T-helper 1 cell treated with Interleukin-12 subunit alpha and Interleukin-12 subunit beta and Interleukin-4 antibody, amounts not matched to agents 30 ng/mL and 1 ng/mL, for 36 hours (primary cell): Measurements from ENCODE around the gene PMEPA1. TPM values are rescaled to one million over a fixed set of nuclear protein-coding genes. Genes with fewer than 3 reads are reported as not detected.

Experiments used
- intact Hi-C: fragments of 100-400 bp; cut with micrococcal nuclease; formaldehyde crosslinking; loops from one replicate; pipeline ENCODE4 v1.15.1; 2024
- total RNA-seq: library from RNA; stranded (reverse); gene quantifications from 2 replicates; pipeline ENCODE4 v1.2.3, GENCODE V29; 2022

Gene PMEPA1
- total RNA-seq, 1 donor from 2014 or later, result 0.47 TPM

DNA sequence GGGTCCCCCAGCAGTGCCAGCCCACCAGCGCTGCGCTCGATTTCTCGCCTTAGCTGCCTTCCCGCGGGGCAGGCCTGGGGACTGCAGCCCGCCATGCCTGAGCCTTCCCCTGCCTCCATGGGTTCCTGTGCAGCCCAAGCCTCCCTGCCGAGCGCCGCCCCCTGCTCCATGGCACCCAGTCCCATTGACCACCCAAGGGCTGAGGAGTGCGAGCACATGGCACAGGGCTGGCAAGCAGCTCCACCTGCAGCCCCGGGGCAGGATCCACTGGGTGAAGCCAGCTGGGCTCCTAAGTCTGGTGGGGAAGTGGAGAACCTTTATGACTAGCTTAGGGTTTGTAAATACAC, 80.9 kb downstream of the PMEPA1 start:
- intact Hi-C loops, result loop anchor here (1.0 to 2.0 kb wide), 2 partner anchors 10 to 26 kb away; no protein-coding TSS in a partner anchor

DNA sequence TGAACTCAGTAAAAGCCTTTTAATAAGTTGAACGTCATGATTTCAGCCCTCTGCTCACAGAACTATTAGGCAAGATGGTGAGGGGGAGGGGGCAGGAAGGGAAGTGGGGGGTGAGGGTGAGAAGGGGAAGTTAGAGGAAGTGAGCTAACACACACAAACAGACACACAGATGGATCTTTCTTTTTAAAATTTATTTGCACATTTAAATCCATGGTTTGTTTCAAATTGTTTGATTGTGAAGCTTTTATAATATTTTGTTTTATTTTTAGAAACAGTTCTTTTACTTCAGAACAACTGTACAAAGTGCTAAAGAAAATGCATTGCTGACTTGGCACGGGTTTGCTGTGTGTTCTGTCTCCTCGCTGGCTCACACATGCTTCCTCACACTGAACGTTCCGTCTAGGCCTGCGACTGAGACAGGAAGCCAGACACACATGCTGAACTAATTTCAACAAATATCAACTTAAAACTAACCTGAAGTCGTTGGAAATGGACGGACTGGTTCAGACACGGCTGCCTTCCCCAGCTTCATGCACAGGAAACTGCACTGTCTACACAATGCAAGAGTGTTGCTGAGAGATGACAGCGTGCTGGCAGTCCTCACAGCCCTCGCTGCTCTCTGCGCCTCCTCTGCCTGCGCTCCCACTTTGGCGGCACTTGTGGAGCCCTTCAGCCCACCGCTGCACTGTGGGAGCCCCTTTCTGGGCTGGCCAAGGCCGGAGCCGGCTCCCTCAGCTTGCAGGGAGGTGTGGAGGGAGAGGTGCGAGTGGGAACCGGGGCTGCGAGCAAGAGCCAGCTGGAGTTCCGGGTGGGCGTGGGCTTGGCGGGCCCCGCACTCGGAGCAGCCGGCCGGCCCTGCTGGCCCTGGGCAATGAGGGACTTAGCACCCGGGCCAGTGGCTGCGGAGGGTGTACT, 81.5 kb downstream of the PMEPA1 start:
- intact Hi-C loops, result loop anchor here (1.0 to 2.0 kb wide), 2 partner anchors 9 to 26 kb away; no protein-coding TSS in a partner anchor

DNA sequence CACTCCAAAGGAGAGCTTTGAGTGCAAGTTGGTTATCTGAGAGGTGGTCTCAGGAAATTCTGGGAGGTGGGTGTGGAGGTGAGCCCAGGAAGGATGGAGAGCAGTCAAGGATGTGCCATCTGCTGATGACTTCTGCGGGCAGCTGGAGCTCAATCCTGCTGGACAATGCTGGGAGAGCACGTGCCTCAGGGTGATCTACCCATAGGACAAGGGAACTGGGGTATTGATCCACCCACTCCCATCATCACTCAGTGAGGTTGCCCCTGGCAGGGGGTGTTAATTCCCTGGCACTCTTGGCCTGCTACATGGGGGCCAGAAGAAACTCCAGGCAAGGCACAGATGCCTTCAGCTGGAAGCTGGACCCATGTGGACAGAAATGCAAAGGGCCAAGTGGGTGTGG, 82.5 kb downstream of the PMEPA1 start:
- intact Hi-C loops, result no loop called here

DNA sequence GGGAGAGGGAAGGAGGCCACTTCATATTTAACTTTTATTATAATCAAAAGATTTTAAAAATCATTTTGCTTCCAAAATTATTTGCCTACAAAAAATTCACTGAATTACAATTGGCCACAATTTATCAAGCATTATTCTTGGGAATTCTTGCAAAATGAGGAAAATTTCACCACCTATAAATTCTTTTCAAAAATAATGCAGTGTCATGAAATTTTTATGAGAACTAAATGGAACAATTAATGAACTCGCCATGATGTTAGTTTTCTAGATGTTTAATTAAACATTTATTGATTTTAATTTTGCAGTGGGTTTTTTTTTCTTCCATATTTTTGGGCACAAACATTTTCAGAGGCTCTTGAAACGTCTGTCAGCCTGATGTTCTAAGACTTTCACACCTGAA, 83.8 kb downstream of the PMEPA1 start:
- intact Hi-C loops, result no loop called here

DNA sequence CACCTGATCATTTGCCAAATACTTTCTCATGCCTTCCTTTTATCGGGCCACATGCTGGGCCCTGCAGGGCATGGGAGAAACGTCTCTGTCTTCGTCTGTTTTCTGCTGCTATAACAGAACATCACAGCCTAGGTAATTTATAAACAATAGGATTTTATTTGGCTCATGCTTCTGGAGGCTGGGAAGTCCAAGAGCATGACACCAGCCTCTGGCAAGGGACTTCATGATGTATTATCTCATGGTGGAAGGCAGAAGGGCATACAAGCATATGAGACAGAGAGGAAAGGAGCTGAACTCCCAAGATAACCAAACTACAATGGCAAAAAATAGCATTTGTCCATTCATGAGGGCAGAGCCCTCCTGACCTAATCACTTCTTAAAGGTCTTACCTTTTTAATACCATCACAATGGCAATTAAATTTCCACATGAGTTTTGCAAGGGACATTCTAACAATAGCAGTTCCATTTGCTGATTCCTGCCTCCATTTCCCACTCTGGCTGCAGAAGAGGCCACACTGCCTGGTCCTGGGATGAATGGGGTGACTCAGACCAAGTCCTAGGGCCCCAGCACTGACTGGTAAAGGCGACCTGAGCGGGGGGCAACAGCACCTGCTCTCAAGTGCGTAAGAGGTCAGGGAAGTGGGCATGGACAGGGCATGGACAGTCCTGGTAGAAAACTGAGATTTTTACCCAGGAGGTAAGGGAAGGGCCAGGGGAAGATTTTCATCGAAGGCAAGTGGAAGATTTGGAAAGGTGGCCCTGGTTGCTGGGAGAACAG, 84.4 kb downstream of the PMEPA1 start:
- intact Hi-C loops, result no loop called here

DNA sequence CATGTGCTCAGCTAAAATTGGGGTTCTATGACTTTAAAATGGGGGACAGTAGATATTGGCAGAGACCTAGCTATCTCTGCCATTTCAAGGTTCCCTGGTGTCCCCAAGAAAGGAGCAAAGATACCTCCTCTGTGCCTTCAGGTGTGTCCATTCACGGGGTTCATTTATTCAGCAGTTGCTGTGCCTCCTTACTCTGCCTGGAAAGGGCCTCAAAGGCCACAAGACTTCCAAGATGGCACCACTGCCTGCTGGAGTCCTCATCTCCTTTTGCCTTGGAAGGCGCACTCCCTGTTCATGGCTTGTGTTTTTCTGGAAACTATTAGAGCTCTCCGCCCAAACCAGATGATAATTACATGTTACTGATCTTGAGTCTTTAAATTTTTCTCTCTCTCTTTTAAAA, 85.7 kb downstream of the PMEPA1 start:
- intact Hi-C loops, result no loop called here

DNA sequence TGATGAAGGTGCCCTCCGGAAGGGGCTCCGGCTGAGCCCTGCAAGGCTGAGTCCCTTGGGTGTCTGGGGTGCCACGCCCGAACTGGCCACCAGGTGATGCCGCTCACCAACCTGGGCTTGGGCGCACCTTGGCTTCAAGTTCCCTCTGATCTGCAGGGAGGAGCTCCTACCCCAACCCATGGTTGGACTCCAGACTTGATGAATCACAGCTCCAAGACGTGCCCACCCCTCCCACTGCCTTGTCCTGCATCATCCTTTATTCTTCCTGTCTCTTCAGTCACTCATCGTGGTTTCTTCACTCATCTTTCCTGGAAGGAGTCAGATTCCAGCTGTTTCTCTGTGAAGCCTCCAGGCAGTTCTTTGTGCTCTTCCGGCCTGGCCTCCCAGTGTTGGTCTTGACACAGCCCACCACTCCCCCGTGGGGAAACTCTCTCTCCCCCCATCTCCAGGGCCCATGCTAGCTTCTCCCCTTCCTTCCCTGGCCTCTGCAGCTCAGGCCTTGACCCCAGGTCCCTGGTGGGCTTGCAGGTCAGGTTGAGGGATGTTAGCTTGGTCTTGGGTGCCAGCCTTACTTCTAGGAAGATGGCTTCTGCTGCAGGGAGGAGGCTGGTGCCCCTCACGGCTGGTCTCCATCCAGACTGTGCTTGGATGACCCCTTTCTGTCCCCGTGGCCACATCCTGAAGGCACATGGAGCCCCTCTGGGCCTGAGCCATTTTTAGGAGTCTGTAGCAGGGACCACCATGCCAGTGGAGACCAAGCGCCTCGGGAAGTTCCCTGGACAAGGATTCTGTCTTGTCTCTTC, 87.0 kb downstream of the PMEPA1 start:
- intact Hi-C loops, result loop anchor here (1.0 kb wide), 3 partner anchors 32 to 557 kb away; no protein-coding TSS in a partner anchor

DNA sequence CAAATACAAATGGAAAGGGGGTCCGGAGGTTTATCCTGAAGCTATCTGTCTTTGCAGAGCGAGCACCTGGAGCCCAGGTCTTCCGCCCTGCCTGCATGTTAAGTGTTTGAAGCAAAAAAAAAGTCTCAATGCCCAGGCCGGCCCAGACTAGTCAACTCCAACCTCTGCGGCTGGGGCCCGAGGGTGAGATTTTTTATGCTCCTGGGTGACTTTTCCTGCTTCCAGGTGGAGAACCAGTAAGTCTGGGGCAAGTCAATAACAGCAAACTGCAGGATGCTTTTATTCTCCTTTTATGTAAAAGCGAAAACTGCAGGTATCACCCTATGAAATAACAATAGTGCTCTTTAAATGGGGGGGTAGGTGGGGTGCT, 87.6 kb downstream of the PMEPA1 start:
- intact Hi-C loops, result loop anchor here (1.0 kb wide), 3 partner anchors 32 to 557 kb away; no protein-coding TSS in a partner anchor

DNA sequence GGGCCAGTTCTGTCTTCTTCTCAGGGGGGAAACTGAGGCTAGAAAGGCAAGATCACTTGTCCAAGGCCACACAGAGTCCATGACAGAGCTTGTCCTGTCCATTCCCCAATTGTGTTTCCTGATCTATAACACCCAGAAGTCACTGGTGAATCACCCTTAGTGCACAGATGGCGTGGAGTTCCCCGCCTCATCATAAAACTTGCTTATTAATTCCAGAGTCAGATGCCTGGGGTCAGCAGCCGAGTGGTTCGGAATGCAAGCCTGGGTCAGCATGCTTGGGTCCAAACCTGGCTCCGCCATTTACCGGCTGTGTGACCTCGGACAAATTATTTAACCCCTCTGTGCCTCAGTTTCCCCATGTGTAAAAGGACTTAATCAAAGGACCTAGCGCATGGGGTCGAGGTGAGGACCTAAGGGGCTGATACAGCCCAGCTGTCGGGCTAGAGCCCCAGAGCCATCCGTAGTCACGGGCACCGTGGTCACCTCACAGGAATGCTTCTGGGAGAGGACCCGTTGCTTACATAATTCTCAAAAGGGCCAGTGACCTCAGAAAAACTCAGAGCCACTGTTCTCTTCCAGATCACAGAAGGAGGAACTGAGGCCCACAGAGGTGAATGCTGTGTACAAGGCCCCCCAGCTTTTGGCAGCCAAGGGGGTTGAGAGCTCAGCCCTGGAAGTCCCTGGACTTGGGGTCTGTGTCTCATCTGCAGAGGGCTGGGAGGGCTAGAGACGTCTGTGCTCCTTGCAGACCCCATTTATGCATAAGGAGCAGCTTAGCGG, 88.2 kb downstream of the PMEPA1 start:
- intact Hi-C loops, result loop anchor here (1.0 to 2.0 kb wide), 5 partner anchors 33 to 558 kb away; partner anchors contain the start of gene PMEPA1

DNA sequence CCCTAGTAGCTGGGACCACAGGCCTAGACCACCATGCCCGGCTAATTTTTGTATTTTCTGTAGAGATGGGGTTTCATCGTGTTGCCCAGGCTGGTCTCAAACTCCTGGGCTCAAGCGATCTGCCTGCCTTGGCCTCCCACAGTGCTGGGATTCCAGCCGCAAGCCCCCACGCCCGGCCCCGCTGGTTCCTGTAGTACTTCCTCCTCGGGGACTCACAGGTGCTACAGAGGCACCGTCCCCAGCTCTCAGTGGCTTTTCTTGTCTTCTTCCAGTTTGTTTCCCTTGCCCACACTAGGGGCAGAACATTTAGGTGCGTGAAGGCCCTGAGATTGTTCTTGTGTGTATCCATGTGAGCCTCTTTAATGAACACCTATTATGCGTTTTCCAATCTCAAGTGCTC, 88.8 kb downstream of the PMEPA1 start:
- intact Hi-C loops, result loop anchor here (2.0 kb wide), 2 partner anchors 90 to 222 kb away; partner anchors contain the start of gene PMEPA1

DNA sequence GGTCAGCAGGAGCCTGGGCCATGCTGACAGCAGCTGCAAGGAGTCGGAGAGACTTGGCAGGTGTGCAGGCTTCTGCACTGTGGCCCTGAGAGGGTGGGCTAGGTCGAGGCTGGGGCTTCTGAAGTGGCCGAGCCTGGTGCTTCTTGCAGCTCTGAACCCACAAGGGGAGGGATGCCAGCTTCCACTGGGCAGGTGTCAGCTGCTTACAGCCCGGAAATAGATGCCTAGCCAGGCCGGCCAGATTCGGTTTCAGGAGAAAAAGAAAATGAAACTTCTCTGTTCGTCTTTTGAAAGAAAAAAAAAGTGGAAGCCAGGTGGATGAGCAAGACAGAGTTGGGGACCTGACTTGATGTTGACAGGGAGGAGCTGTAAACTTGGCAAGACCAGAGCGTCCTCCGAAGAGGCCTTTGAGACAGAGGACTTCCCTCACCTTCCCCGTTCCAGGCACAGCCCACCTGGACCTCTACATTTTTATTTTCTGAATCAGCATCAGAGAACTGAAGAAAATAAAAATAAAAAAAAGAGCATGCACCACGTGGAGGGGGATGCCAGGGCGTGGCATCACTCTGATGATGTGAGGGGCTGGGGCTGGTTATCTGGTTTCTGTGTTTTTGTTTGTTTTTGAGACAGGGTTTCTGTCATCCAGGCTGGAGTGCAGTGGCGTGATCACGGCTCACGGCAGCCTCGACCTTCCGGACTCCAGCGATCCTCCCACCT, 89.4 kb downstream of the PMEPA1 start, which contains the start of gene ZBP1:
TSS of gene ZBP1 (minus strand) at position 153 of the 717 bp plus-strand sequence. CDS start at position 22, 131 bp downstream.
- intact Hi-C loops, result loop anchor here (2.0 kb wide), 2 partner anchors 90 to 222 kb away; partner anchors contain the start of gene PMEPA1

DNA sequence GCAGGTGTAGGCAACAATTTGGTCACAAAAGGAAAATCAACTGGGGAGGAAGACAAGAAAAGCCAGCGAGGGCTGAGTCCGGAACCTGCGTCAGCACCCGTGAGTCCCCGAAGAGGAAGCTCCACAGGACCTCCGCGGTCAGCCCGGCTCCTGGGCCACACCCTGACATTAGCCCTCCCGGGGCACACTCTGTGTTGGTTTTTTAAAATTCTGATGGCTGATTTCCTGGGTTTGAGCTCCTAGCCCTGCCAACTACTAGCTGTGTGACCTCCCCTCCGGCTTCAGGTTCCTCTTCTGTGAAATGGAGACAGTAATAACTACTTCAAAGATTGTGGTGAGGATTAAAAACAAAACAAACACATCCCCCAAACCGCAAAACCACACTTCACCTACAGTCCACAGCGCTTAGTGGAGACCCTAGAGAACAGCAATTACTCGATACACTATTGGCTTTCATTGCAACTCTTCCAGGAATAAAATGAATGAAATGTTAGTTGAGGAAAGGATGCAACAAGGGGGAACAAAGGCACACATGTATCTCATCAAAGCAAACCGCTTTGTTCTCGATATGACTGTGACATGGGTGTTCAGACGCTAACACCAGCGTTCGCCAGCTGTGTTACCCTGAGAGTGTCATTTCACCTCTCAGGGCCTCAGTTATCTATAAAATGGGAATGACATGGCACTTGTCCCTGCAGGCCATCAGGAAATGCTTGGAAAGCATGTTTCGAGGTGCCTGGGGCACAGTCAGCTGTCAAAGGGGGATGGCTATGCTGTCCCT, 90.6 kb downstream of the PMEPA1 start:
- intact Hi-C loops, result loop anchor here (1.0 to 5.0 kb wide), 12 partner anchors 9 to 1543 kb away; partner anchors contain the start of genes RAE1, VAPB and ZNF831

DNA sequence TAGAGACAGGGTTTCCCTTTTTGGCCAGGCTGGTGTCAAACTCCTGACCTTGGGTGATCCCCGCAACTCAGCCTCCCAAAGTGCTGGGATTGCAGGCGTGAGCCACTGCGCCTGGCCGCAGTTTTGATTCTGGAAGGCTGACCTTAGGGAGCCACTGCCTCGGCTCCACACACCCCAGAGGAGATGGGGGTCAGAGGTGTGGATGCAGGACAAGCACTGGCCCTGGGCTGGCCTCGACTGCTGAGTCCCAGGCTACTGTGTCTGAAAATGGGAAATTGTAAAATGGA, 91.1 kb downstream of the PMEPA1 start:
- intact Hi-C loops, result loop anchor here (1.0 to 5.0 kb wide), 12 partner anchors 10 to 1544 kb away; partner anchors contain the start of genes RAE1, VAPB and ZNF831

DNA sequence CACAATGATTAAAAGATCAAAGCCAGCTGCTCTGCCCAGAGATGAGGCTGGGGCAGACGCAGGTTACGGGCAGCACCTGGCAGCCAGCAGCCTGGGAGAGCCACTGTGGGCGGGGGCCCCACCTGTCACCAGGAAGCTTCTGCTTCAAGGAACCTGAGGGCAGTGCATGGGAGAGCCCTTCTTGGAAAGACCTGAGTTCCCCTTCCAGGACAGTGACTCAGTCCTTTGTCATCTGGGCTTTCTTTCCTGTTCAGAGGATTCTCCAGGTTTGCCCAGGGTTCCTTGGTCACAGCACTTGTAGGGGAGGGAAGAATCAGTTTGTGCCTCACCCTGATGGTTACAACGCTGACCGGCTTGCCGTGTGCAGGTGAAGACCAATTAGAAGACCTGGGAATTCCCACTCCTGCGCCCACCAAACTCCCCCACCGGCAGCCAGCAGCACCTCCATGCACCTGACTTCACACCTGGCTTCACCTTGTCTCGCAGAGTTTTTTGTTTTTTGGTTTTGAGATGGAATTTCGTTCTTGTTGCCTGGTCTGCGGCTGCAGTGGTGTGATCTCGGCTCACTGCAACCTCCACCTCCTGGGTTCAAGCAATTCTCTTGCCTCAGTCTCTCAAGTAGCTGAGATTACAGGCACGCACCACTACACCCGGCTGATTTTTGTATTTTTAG, 91.6 kb downstream of the PMEPA1 start:
- intact Hi-C loops, result loop anchor here (2.0 to 5.0 kb wide), 5 partner anchors 689 to 1544 kb away; partner anchors contain the start of genes VAPB and ZNF831

DNA sequence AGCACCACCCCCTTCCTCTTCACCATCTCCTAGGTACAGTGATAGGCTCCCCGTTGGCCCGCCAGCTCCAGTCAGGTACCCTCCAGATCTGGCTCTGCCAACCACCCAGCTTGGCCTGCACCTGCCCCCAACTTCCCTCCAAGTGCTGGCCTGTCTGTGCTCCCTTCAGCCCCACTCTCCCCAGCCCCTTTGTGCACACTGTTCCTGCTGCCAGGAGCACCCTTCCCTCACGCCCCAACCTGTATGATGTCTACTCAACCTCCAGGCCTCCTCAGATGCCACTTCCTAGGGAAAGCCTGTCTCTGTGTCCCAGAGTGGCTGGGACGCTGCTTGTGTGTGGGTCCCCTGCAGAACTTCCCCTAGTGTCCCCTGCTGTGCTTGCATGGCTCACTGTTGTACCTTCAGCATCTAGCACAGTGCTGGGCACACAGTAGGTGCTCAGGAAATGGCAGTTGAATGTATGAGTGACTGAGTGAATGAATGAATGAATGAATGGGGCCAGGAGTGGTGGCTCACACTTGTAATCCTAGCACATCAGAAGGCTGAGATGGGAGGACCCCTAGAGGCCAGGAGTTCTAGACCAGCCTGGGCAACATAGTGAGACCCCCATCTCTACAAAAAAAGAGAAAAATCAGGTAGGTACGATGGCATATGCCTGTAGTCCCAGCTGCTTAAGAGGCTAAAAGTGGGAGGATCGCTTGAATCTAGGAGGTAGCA, 92.6 kb downstream of the PMEPA1 start:
- intact Hi-C loops, result loop anchor here (5.0 kb wide), 2 partner anchors 770 to 1545 kb away; partner anchors contain the start of genes VAPB and ZNF831

DNA sequence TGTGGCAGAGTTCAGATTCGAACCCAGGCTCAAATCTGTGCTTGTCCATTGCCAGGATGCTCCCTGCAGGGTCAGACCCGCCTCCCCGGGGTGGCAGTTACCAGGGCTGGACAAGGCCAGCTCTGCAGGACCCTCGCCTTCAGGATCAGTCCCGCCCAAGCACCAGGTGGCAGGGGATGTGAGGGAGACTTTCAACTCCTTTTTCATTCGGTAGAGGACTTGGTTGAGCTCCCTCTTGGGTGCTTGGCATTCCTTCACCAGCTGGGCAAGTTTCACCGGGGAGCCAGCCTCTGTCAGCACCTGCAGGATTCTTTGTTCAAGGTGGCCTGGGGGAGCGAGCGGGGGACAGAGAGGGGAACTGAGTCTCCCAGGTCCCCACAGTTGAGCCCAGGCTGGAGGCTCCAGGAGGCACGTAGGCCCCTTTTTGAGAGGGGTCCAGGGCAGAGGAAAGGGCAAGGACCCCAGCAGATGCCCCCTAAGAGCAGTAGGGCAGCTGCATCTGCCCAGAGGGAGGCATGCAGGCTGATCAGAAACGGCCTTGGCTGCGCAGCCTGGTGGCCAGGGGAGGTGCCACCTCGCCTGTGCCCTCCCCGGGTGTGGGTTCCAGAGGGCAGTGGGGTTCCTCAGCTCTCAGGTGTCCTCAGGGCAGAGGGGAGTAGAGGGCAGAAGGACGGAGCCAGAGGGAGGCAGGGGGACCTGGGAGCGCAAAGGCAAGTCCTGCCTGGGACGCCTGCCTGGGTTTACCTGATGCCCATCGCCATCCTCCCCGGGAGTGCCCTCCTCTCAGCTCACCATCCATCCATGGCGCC, 93.5 kb downstream of the PMEPA1 start:
- intact Hi-C loops, result loop anchor here (5.0 kb wide), 2 partner anchors 771 to 1546 kb away; partner anchors contain the start of genes VAPB and ZNF831
